Progenitor cell of endocrine pancreas (in vitro differentiated cells): ENCODE data around the gene MRPL43. TPM values are rescaled to one million over a fixed set of nuclear protein-coding genes. Genes with fewer than 3 reads are reported as not detected.

Source experiments
- DNase-seq: peaks from one replicate; pipeline ENCODE4 v3.0.0; 2021; ENCODE audit warnings: low spot score; ENCODE audit not compliant: unreplicated experiment
- H3K27ac Mint-ChIP-seq: 2 replicates; pipeline ENCODE4 v1.8.0; 2021; ENCODE audit warnings: mild to moderate bottlenecking, moderate library complexity, mixed read lengths
- H3K27me3 Mint-ChIP-seq: 2 replicates; pipeline ENCODE4 v1.8.0; 2021; ENCODE audit warnings: mixed read lengths
- H3K36me3 Mint-ChIP-seq: 2 replicates; pipeline ENCODE4 v1.8.0; 2022; ENCODE audit warnings: mixed read lengths; ENCODE audit not compliant: insufficient read depth
- H3K4me1 Mint-ChIP-seq: 2 replicates; pipeline ENCODE4 v1.8.0; 2021; ENCODE audit warnings: low read depth, mixed read lengths
- H3K4me3 Mint-ChIP-seq: 2 replicates; pipeline ENCODE4 v1.8.0; 2021; ENCODE audit warnings: low read depth, mild to moderate bottlenecking, moderate library complexity, mixed read lengths
- H3K9me3 Mint-ChIP-seq: 2 replicates; pipeline ENCODE4 v1.8.0; 2021; ENCODE audit warnings: low read depth, mixed read lengths
- total RNA-seq: library from RNA; stranded (reverse); gene quantifications from 2 replicates; pipeline ENCODE4 v1.2.1, GENCODE V29; 2021
- TF ChIP-seq, protein P1 (sequence below): fragments of 200-600 bp; sonication (generic); IDR thresholded peaks from one replicate; pipeline ENCODE4 v1.5.0; 2021; ENCODE audit warnings: antibody characterized with exemption, mild to moderate bottlenecking; ENCODE audit not compliant: unreplicated experiment

The MRPL43 gene
- total RNA-seq, 1 donor from 2014 or later: 70.7 TPM

DNA sequence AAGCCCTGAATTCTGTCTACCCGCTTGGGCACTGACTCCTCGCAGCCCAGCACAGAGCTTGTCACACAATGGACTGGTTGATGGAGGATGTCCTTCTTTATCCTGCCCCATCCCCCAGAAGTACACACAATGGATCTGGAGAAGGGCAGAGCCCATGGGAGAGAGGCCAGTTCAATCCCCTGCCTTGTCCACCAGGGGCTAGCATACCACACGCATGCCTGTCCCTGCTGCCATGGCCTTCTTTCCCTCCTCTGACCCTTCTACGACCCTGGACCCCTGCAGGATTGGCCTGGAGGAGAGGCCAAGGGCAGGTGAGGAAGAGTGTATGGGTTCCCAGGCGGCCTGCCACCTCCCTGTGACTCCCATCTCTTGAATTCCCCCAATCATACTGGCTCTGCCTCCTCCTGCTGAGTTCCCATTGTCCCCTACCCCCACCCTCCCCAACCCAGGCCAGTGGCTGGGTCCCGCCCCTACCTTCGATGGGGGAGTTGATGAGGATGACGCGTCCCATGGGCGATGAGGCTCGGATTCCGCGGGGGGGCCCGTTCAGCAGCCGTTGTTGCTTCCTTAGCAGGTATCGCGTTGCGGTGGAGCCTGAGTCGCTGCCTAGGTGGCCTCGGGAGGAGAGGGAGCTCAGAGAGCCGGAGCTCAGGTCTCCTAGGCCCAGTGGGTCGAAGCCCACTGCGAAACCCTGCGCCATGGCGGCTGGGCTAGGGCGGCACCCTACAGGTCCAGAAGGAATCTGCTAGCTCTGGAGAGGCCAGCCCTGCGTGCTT lies 42.4 kb upstream of the MRPL43 start:
- TF ChIP-seq, protein P1, sequence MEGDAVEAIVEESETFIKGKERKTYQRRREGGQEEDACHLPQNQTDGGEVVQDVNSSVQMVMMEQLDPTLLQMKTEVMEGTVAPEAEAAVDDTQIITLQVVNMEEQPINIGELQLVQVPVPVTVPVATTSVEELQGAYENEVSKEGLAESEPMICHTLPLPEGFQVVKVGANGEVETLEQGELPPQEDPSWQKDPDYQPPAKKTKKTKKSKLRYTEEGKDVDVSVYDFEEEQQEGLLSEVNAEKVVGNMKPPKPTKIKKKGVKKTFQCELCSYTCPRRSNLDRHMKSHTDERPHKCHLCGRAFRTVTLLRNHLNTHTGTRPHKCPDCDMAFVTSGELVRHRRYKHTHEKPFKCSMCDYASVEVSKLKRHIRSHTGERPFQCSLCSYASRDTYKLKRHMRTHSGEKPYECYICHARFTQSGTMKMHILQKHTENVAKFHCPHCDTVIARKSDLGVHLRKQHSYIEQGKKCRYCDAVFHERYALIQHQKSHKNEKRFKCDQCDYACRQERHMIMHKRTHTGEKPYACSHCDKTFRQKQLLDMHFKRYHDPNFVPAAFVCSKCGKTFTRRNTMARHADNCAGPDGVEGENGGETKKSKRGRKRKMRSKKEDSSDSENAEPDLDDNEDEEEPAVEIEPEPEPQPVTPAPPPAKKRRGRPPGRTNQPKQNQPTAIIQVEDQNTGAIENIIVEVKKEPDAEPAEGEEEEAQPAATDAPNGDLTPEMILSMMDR: peak; percentile 35

DNA sequence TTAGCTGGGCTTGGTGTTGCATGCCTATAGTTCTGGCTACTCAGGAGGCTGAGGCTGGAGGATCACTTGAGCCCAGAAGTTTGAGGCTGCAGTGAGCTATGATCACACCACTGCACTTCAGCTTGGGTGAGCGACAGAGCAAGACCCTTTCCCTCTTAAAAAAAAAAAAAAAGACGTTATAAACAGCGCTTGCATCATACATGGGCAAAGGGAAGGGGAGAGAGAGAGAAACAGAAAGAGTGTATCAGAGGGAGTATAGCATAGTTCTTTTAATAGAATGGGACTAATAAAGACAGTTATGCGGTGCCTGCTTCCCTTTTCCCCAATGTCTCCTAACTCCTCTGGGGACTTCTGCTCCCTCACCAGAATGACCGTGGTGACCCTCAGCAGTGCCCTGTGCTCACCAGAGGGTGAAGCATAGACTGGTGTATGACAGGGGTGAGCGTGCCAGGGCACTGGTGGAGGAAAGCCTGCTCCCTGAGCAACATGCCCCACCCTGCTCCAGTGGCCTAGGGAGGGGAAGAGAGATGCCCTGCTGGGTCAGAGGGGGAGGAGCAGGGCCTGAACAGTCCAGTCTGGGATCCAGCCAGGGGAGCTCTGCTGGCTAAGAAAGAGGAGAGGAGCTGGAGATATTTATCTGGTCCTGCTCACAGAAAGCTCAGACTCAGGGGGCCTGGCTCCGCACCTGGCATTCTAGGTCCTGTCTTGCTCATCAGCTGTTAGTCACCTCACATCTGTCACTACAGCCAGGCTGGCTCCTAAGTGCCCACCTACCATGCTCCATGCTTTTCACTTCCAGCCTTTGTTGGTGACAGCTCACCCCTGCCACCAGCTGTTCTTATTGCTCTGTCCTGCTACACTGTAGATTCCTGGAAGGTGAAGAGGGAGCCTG lies 41.4 kb upstream of the MRPL43 start:
- Mint-ChIP-seq H3K27ac (no peak overlapping the region), H3K9me3 (no peaks in the 10 kb centered on the region), H3K4me3 (no peak overlapping the region), H3K4me1 (peaks cover 19% of the 10 kb centered on the region), H3K36me3 (no peaks in the 10 kb centered on the region), H3K27me3 (peaks cover 44% of the 10 kb centered on the region)
- DNase-seq: no peak
- TF ChIP-seq, protein P1: no peak

More for the DNA sequence above, 42.4 kb upstream of the MRPL43 start:
- DNase-seq: no peak
- Mint-ChIP-seq H3K27me3 (peaks cover 54% of the 10 kb centered on the region), H3K9me3 (no peaks in the 10 kb centered on the region), H3K27ac (peak overlapping the region; percentile 73), H3K36me3 (no peaks in the 10 kb centered on the region), H3K4me3 (no peak overlapping the region), H3K4me1 (peaks cover 23% of the 10 kb centered on the region)

DNA sequence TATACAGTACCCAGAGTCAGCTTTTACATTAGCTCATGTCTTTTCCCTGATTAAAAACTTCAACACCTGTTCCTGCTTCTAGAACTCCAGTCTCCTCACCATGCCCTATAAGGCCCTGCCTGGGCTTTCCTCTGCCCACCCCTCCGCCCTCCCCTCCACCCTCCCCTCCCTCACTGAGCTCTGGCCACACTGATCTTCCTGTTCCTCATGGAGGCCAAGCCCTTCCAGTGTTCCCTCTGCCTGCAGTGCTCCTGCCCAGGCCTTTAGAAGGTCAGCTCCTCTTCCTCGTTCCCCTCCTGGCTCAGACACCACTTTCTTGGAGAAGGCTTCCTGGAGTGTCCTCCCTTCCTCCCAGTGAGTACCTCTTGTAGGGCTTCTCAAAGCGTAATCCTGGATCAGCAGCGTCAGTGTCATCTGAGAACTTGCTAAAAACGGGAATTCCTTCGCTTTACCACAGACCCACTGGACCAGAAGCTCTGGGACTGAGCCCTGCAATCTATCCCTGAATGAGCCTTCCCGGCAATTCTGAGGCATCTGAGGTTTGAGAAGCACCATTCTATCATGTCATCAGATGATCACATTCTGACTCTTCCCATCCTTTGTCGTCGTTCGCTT lies 39.9 kb upstream of the MRPL43 start:
- TF ChIP-seq, protein P1: no peak
- no peak overlapping the region for H3K4me3 Mint-ChIP-seq
- no peak for DNase-seq
- peaks cover 32% of the 10 kb centered on the region for H3K27me3 Mint-ChIP-seq
- H3K4me1 Mint-ChIP-seq: peaks cover 11% of the 10 kb centered on the region
- H3K27ac Mint-ChIP-seq: peak overlapping the region; percentile 61
- no peaks in the 10 kb centered on the region for H3K9me3 Mint-ChIP-seq
- no peaks in the 10 kb centered on the region for H3K36me3 Mint-ChIP-seq

DNA sequence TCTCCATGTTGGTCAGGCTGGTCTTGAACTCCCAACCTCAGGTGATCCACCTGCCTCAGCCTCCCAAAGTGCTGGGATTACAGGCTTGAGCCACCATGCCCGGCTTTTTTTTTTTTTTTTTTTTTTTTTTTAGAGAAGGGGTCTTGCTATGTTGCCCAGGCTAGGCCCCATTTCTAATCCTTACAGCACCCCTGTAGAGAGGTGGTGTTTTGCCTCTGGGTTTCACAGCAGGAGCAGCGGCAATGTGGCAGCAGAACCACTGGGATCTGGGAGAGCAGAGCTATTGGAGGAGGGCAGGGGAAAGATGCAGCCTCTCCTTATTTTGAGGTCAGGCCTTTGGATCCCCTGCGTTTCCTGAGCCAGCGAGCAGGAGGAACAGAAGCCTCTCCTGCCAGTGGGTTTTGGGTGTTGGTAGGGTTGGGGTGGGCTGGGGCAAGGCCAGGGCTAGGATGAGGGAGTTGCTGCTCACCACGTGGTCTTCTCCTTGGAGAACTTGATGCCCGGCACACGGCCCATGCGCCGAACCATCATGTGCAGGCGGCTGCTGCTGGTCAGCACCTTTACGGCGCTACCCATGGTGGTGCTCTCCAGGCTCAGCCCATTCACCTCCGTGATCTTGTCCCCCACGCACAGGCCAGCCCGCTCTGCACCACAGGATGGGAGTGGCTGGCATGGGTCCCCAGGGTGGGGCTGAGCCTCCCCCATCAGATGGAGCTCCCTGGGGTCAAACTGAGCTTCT lies 35.8 kb upstream of the MRPL43 start:
- TF ChIP-seq, protein P1: no peak
- Mint-ChIP-seq H3K4me1 (peaks cover 5% of the 10 kb centered on the region), H3K27me3 (peaks cover 43% of the 10 kb centered on the region), H3K4me3 (no peak overlapping the region), H3K36me3 (no peaks in the 10 kb centered on the region), H3K27ac (no peak overlapping the region), H3K9me3 (no peaks in the 10 kb centered on the region)
- no peak for DNase-seq
